Activated T-cell treated with anti-CD3 and anti-CD28 coated beads for 4 hours (primary cell): Measurements from ENCODE around the gene AOC3.
"Not testable (repeated sequence)": the region's sequence is repeated elsewhere in the genome, so short reads cannot be mapped to it uniquely, and the experiment has no call there.

Experiments used
- DNase-seq: peaks from one replicate; pipeline ENCODE4 v3.0.0-alpha.2; 2020

Gene AOC3

GRCh38 chr17:42844761-42845555, 6.0 kb upstream of the AOC3 start:
- DNase-seq = no peak

GRCh38 chr17:42845556-42845917, 5.5 kb upstream of the AOC3 start:
- DNase-seq = no peak

GRCh38 chr17:42845918-42846593, 4.9 kb upstream of the AOC3 start:
- DNase-seq = no peak

- DNase-seq = no peak
These were observed 4.3 kb upstream of the AOC3 start for GRCh38 chr17:42846594-42847280.

GRCh38 chr17:42848093-42848492, 2.9 kb upstream of the AOC3 start:
- DNase-seq = no peak

GRCh38 chr17:42849031-42849430, 2.0 kb upstream of the AOC3 start:
- DNase-seq = no peak

GRCh38 chr17:42849451-42850181, 1.4 kb upstream of the AOC3 start:
- DNase-seq = no peak

GRCh38 chr17:42851371-42852240, 607 bp downstream of the AOC3 start:
- not testable (repeated sequence) for DNase-seq

GRCh38 chr17:42852351-42852750, 1.4 kb downstream of the AOC3 start:
- DNase-seq = no peak

- no peak for DNase-seq
These were observed 2.0 kb downstream of the AOC3 start for GRCh38 chr17:42853004-42853403.

GRCh38 chr17:42853597-42853967, 2.6 kb downstream of the AOC3 start:
- no peak for DNase-seq

- DNase-seq = no peak
These were observed 3.2 kb downstream of the AOC3 start for GRCh38 chr17:42853968-42854790.

- no peak for DNase-seq
These were observed 4.1 kb downstream of the AOC3 start for GRCh38 chr17:42855048-42855596.

- DNase-seq = not testable (repeated sequence)
These were observed 5.1 kb downstream of the AOC3 start for GRCh38 chr17:42856093-42856492.

GRCh38 chr17:42856516-42856915, 5.5 kb downstream of the AOC3 start:
- DNase-seq = not testable (repeated sequence)

GRCh38 chr17:42857389-42857788, 6.4 kb downstream of the AOC3 start:
- DNase-seq = no peak

- no peak for DNase-seq
These were observed 14.7 kb downstream of the AOC3 start for GRCh38 chr17:42865638-42866094.

- no peak for DNase-seq
These were observed 15.2 kb downstream of the AOC3 start for GRCh38 chr17:42866216-42866615.

- no peak for DNase-seq
These were observed 15.9 kb downstream of the AOC3 start for GRCh38 chr17:42866631-42867575.
